ENCODE data around the gene PRKAR2A. TPM values are rescaled to one million over a fixed set of nuclear protein-coding genes. Genes with fewer than 3 reads are reported as not detected.

The PRKAR2A gene
- total and polyA plus RNA-seq, 8 donors = 4.2 to 33.9 (median 22.3) TPM

DNA sequence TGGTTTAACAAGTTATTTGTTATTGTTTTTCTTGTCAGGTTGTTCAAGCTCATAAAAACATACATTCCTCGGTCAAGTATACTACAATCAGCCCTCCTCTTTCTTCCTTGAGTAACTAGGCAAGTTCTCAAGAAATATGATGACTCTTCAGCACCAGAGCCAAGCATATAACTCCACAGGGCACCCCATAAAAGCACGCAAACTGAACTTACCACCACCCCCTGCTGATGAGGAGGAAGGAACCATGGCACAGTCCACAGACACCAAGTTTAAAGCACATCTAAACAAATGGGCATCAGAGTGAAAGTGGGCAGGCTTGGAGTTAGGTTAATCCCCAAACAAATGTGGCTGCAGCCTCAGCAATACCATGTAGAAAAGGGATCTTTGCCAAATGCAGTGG, 135.9 kb downstream of the PRKAR2A start:
- Histone ChIP-seq H3K9me3 (no peaks in the 10 kb centered on the region), H3K27ac (no peak overlapping the region), H3K4me1 (peaks cover 7 to 24% (median 10%) of the 10 kb centered on the region in 3 donors), H3K4me3 (no peak overlapping the region), H3K36me3 (peaks cover 0 to 4% (median 0%) of the 10 kb centered on the region in 3 donors), H3K27me3 (no peaks in the 10 kb centered on the region)
- DNase-seq (no peak), FAIRE-seq (no peak), ATAC-seq (no peak)
- TF ChIP-seq, protein P1, sequence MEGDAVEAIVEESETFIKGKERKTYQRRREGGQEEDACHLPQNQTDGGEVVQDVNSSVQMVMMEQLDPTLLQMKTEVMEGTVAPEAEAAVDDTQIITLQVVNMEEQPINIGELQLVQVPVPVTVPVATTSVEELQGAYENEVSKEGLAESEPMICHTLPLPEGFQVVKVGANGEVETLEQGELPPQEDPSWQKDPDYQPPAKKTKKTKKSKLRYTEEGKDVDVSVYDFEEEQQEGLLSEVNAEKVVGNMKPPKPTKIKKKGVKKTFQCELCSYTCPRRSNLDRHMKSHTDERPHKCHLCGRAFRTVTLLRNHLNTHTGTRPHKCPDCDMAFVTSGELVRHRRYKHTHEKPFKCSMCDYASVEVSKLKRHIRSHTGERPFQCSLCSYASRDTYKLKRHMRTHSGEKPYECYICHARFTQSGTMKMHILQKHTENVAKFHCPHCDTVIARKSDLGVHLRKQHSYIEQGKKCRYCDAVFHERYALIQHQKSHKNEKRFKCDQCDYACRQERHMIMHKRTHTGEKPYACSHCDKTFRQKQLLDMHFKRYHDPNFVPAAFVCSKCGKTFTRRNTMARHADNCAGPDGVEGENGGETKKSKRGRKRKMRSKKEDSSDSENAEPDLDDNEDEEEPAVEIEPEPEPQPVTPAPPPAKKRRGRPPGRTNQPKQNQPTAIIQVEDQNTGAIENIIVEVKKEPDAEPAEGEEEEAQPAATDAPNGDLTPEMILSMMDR (IDR thresholded peaks at IDR 0.05) = no peak
- 91 to 93% methylated on average over 2 of the region's 2 CpGs for WGBS, 2 donors
- intact Hi-C loops (cut with DNase I) = no loop called here

DNA sequence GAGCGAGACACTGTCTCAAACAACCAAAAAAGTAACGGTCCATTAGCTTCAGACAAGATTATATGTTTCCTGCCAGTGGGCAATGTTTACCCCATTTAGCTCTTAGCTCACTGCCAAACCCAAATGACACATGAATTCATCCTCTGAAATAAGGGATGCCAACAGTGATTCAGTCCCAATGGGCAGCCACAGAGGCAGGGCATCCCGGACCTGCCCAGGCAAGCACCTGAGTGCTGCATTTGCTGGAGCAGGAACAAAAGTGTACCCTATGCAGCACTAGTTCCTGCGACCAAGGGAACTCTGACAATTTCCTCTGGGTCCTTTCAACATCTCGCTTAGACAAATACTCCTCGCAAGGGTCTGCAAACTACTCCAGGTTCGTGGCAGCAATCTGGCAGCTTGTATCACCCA, 138.6 kb downstream of the PRKAR2A start:
- DNase-seq (no peak), ATAC-seq (peak in 2 of 4 donors; percentile 27 to 29), FAIRE-seq (no peak)
- intact Hi-C loops (cut with DNase I) = no loop called here
- Histone ChIP-seq H3K9me3 (no peaks in the 10 kb centered on the region), H3K36me3 (peaks cover 0 to 4% (median 0%) of the 10 kb centered on the region in 3 donors), H3K4me1 (peaks cover 0 to 7% (median 2%) of the 10 kb centered on the region in 3 donors), H3K27ac (no peak overlapping the region), H3K27me3 (no peaks in the 10 kb centered on the region), H3K4me3 (no peak overlapping the region)
- 79 to 81% methylated on average over 7 of the region's 7 CpGs for WGBS, 2 donors
- TF ChIP-seq, protein P1 (IDR thresholded peaks at IDR 0.05) = no peak

DNA sequence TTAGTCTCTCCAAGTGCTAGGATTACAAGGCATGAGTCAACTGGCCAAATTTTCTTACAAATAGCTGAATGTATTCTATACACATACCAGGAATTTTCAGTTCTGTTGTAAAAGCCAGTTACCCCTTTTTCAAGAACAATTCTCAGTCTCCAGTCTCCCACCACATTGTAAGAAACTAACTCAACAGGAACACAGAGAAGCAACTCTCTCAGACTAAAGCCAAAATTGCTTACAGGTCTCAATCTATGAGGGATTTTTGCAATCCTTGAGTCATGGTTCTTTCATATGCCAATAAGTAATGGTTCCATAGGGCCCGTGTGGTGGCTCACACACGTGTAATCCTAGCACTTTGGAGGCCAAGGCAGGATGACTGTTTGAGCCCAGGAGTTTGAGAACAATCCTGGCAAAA, 139.2 kb downstream of the PRKAR2A start:
- no peak overlapping the region for H3K27ac ChIP-seq
- 39 to 47% methylated on average over 2 of the region's 2 CpGs for WGBS, 2 donors
- no peak overlapping the region for H3K4me3 ChIP-seq
- TF ChIP-seq, protein P1 (IDR thresholded peaks at IDR 0.05) = no peak
- no peaks in the 10 kb centered on the region for H3K27me3 ChIP-seq
- DNase-seq = no peak
- no peak for FAIRE-seq
- intact Hi-C loops (cut with DNase I) = no loop called here
- ATAC-seq = peak in 1 of 4 donors; percentile 37
- H3K36me3 ChIP-seq = peaks cover 0 to 4% (median 0%) of the 10 kb centered on the region in 3 donors
- H3K9me3 ChIP-seq = no peaks in the 10 kb centered on the region
- peaks cover 0 to 11% (median 6%) of the 10 kb centered on the region in 3 donors for H3K4me1 ChIP-seq

DNA sequence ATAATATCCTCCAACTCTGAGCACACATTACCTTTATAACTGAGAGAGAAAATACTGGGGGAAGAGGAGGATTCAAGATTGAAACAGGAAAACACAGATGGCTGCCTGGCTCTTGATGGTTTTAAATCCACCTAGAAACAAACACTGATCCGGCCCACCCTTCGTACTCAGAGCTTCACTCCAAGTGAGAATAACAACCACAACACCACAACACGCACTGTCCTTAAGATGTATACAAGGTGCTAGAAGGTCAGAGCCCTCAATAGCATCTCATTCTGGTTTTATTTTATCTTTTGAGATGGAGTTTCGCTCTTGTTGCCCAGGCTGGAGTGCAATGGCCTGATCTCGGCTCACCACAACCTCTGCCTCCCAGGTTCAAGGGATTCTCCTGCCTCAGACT, 140.5 kb downstream of the PRKAR2A start:
- TF ChIP-seq, protein P1 (IDR thresholded peaks at IDR 0.05) = no peak

DNA sequence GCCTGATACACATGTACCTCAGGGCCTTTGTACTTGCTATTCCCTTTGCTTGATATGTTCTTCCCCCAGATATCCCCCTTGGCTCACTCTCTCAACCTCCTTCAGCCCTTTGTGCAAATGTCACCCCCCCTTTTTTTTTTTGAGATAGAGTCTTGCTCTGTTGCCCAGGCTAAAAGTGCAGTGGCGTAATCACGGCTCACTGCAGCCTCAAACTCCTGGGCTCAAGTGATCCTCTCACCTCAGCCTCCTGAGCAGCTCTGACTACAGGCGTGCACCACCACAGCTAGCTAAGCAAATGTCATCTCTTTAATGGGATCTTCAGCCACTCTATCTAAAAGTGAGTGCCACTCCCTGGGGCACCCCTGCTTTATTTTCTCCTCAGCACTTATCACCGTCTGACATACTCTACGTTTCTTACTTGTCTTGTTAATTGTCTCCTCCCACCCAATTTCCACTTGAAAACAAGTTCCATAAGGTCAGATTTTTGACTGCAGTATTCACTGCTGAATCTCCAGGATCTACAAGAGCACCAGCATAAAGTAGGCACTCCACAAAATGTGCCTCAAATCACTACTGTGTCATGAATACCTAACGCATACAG, 145.3 kb downstream of the PRKAR2A start:
- Histone ChIP-seq H3K36me3 (no peaks in the 10 kb centered on the region), H3K4me3 (no peak overlapping the region), H3K9me3 (no peaks in the 10 kb centered on the region), H3K27ac (no peak overlapping the region), H3K27me3 (no peaks in the 10 kb centered on the region), H3K4me1 (peaks cover 0 to 6% (median 6%) of the 10 kb centered on the region in 3 donors)
- DNase-seq (no peak), FAIRE-seq (no peak), ATAC-seq (no peak)
- TF ChIP-seq, protein P1 (IDR thresholded peaks at IDR 0.05) = no peak
- 87 to 90% methylated on average over 6 of the region's 6 CpGs for WGBS, 2 donors
- intact Hi-C loops (cut with DNase I) = no loop called here

More for the DNA sequence above, 140.5 kb downstream of the PRKAR2A start:
- DNase-seq (no peak), FAIRE-seq (no peak), ATAC-seq (no peak)
- no peak overlapping the region for H3K4me3 ChIP-seq
- no peaks in the 10 kb centered on the region for H3K9me3 ChIP-seq
- H3K27ac ChIP-seq = no peak overlapping the region
- WGBS, 2 donors = 88 to 90% methylated on average over 5 of the region's 5 CpGs
- H3K36me3 ChIP-seq = peaks cover 0 to 4% (median 0%) of the 10 kb centered on the region in 3 donors
- peaks cover 0 to 11% (median 6%) of the 10 kb centered on the region in 3 donors for H3K4me1 ChIP-seq
- H3K27me3 ChIP-seq = no peaks in the 10 kb centered on the region
- intact Hi-C loops (cut with DNase I) = no loop called here

Measured in pancreas (tissue), 10 donors.